ENCODE results near the gene SGK1. TPM values are rescaled to one million over a fixed set of nuclear protein-coding genes. Genes with fewer than 3 reads are reported as not detected.
"Not testable (repeated sequence)": the region's sequence is repeated elsewhere in the genome, so short reads cannot be mapped to it uniquely, and the experiment has no call there.

Gene SGK1
- total RNA-seq, 1 experiment from 2014 or later, result 95.2 TPM

GRCh38 chr6:134193536-134194498, 124.1 kb downstream of the SGK1 start:
- H3K9me2 ChIP-seq (replicated peaks; ENCODE audit: low read length), result no peaks in the 10 kb centered on the region
- H3K4me2 ChIP-seq (ENCODE audit: low read length), result no peak overlapping the region
- H3K27me3 ChIP-seq (ENCODE audit: low read length), result no peaks in the 10 kb centered on the region
- no peak overlapping the region for H3K4me3 ChIP-seq (ENCODE audit: low read length)
- DNase-seq (no peak), ATAC-seq (no peak)
- POLR2A ChIA-PET (ENCODE audit: unreplicated experiment), result no interaction called here
- H4K20me1 ChIP-seq (ENCODE audit: low read length), result no peaks in the 10 kb centered on the region
- peaks cover 20% of the 10 kb centered on the region for H3K4me1 ChIP-seq (ENCODE audit: insufficient read depth, low read length)
- no peak overlapping the region for H3K27ac ChIP-seq (ENCODE audit: low read length)
- H3K9me3 ChIP-seq (ENCODE audit: low read length), result no peaks in the 10 kb centered on the region
- TF ChIP-seq EZH2 (IDR thresholded peaks at IDR 0.05; ENCODE audit: low read length, unreplicated experiment) (no peak), CTCF (conservative IDR thresholded peaks at IDR 0.05; ENCODE audit: low read depth, low read length) (no peak), EZH2phosphoT487 (IDR thresholded peaks at IDR 0.05; ENCODE audit: borderline replicate concordance, low read length) (no peak)
- no peaks in the 10 kb centered on the region for H3K79me2 ChIP-seq (ENCODE audit: low read length)
- no peaks in the 10 kb centered on the region for H3K36me3 ChIP-seq (ENCODE audit: low read depth, low read length)
- intact Hi-C loops (cut with micrococcal nuclease), result no loop called here
- CTCF ChIA-PET, result no interaction called here
- no peaks in the 10 kb centered on the region for H3F3A ChIP-seq (ENCODE audit: low read length, unreplicated experiment)
- H2AFZ ChIP-seq (ENCODE audit: low read length), result no peak overlapping the region
- H3K9ac ChIP-seq (ENCODE audit: low read length), result no peak overlapping the region
- BruUV-seq (replicated peaks), result no TSS peak

- H3K9me3 ChIP-seq (ENCODE audit: low read length); H3K9me2 ChIP-seq (replicated peaks; ENCODE audit: low read length); H4K20me1 ChIP-seq (ENCODE audit: low read length); H3K79me2 ChIP-seq (ENCODE audit: low read length); H3K36me3 ChIP-seq (ENCODE audit: low read depth, low read length); ATAC-seq; BruUV-seq (replicated peaks); intact Hi-C loops (cut with micrococcal nuclease); H3K27ac ChIP-seq (ENCODE audit: low read length); DNase-seq; H3F3A ChIP-seq (ENCODE audit: low read length, unreplicated experiment); H3K27me3 ChIP-seq (ENCODE audit: low read length); H2AFZ ChIP-seq (ENCODE audit: low read length); CTCF ChIA-PET; H3K9ac ChIP-seq (ENCODE audit: low read length); POLR2A ChIA-PET (ENCODE audit: unreplicated experiment); H3K4me2 ChIP-seq (ENCODE audit: low read length); H3K4me3 ChIP-seq (ENCODE audit: low read length): not testable (repeated sequence)
- H3K4me1 ChIP-seq (ENCODE audit: insufficient read depth, low read length), result peaks cover 12% of the 10 kb centered on the region
Measured at GRCh38 chr6:134192609-134193008, 125.3 kb downstream of the SGK1 start.

GRCh38 chr6:134190883-134191282, 127.0 kb downstream of the SGK1 start:
- POLR2A ChIA-PET (ENCODE audit: unreplicated experiment), result no interaction called here
- Histone ChIP-seq H3K9me2 (replicated peaks; ENCODE audit: low read length) (no peaks in the 10 kb centered on the region), H3F3A (ENCODE audit: low read length, unreplicated experiment) (no peaks in the 10 kb centered on the region), H2AFZ (ENCODE audit: low read length) (no peak overlapping the region), H3K27me3 (ENCODE audit: low read length) (no peaks in the 10 kb centered on the region), H3K27ac (ENCODE audit: low read length) (no peak overlapping the region), H4K20me1 (ENCODE audit: low read length) (no peaks in the 10 kb centered on the region), H3K4me1 (ENCODE audit: insufficient read depth, low read length) (no peaks in the 10 kb centered on the region), H3K79me2 (ENCODE audit: low read length) (no peaks in the 10 kb centered on the region), H3K36me3 (ENCODE audit: low read depth, low read length) (no peaks in the 10 kb centered on the region), H3K4me3 (ENCODE audit: low read length) (no peak overlapping the region), H3K9ac (ENCODE audit: low read length) (no peak overlapping the region), H3K4me2 (ENCODE audit: low read length) (no peak overlapping the region), H3K9me3 (ENCODE audit: low read length) (no peaks in the 10 kb centered on the region)
- TF ChIP-seq EZH2phosphoT487 (IDR thresholded peaks at IDR 0.05; ENCODE audit: borderline replicate concordance, low read length), result no peak
- TF ChIP-seq EZH2 (IDR thresholded peaks at IDR 0.05; ENCODE audit: low read length, unreplicated experiment), result no peak
- TF ChIP-seq CTCF (conservative IDR thresholded peaks at IDR 0.05; ENCODE audit: low read depth, low read length), result no peak
- CTCF ChIA-PET, result no interaction called here
- DNase-seq, result no peak
- intact Hi-C loops (cut with micrococcal nuclease), result no loop called here
- no TSS peak for BruUV-seq (replicated peaks)
- no peak for ATAC-seq
